OCI-LY7 (cell line): ENCODE data around the gene SLC26A6. TPM values are rescaled to one million over a fixed set of nuclear protein-coding genes. Genes with fewer than 3 reads are reported as not detected.

Source experiments
- BruUV-seq: library from RNA; stranded (reverse); fragments of 400-500 nt; replicated peaks from 2 replicates; lab custom pipeline; 2021; lab: Mats Ljungman, UMichigan
- CTCF ChIA-PET: fragments of 300-600 bp; sonication (Branson Sonifier 250); formaldehyde crosslinking; loops from one replicate; lab custom pipeline; 2022; ENCODE audit warnings: antibody characterized with exemption; ENCODE audit not compliant: unreplicated experiment; lab: Charles Lee
- POLR2A ChIA-PET: fragments of 300-600 bp; sonication (Branson Sonifier 250); formaldehyde crosslinking; loops from one replicate; lab custom pipeline; 2022; ENCODE audit warnings: antibody characterized with exemption; lab: Charles Lee
- DNase-seq: peaks from one replicate; pipeline ENCODE4 v3.0.0-alpha.2; 2015; ENCODE audit warnings: low spot score
- H2AFZ ChIP-seq: fragments of 200-600 bp; sonication (generic), shearing (Covaris generic); 2 replicates; pipeline ENCODE4 v1.6.1; 2014; ENCODE audit warnings: mild to moderate bottlenecking, antibody characterized with exemption, low read length, moderate library complexity
- H3K27ac ChIP-seq: fragments of 200-600 bp; sonication (generic); 2 replicates; pipeline ENCODE4 v1.5.1; 2014; ENCODE audit warnings: mixed run types, low read depth, mild to moderate bottlenecking, moderate library complexity, low read length, inconsistent platforms; ENCODE audit not compliant: poor library complexity, severe bottlenecking
- H3K36me3 ChIP-seq: fragments of 200-600 bp; sonication (generic); 2 replicates; pipeline ENCODE4 v1.6.1; 2014; ENCODE audit warnings: mild to moderate bottlenecking, antibody characterized with exemption, low read length, moderate library complexity, mixed read lengths; ENCODE audit not compliant: insufficient read depth
- H3K4me1 ChIP-seq: fragments of 200-600 bp; sonication (generic); 2 replicates; pipeline ENCODE4 v1.5.1; 2014; ENCODE audit warnings: mild to moderate bottlenecking, low read length; ENCODE audit not compliant: insufficient read depth, poor library complexity, severe bottlenecking
- H3K4me2 ChIP-seq: fragments of 200-600 bp; sonication (generic); 2 replicates; pipeline ENCODE4 v1.6.1; 2014; ENCODE audit warnings: mild to moderate bottlenecking, low read length
- H3K4me3 ChIP-seq: fragments of 200-600 bp; sonication (generic); 2 replicates; pipeline ENCODE4 v1.5.1; 2014; ENCODE audit warnings: mild to moderate bottlenecking, low read depth, low read length; ENCODE audit not compliant: poor library complexity, severe bottlenecking
- H3K79me2 ChIP-seq: fragments of 200-600 bp; sonication (generic); 2 replicates; pipeline ENCODE4 v1.6.1; 2016; ENCODE audit warnings: low read depth, mild to moderate bottlenecking, low read length, moderate library complexity, mixed read lengths; ENCODE audit not compliant: insufficient read depth
- H3K9me2 ChIP-seq: fragments of 200-600 bp; sonication (generic); 2 replicates; pipeline ENCODE4 v1.6.1; 2016; ENCODE audit warnings: mild to moderate bottlenecking, low read length, mixed read lengths; ENCODE audit not compliant: insufficient read depth
- H3K9me3 ChIP-seq: fragments of 200-600 bp; sonication (generic); 2 replicates; pipeline ENCODE4 v1.6.1; 2014; ENCODE audit warnings: mild to moderate bottlenecking, mixed run types, low read length, mixed read lengths
- H4K20me1 ChIP-seq: fragments of 200-600 bp; sonication (generic); 2 replicates; pipeline ENCODE4 v1.6.1; 2014; ENCODE audit warnings: mild to moderate bottlenecking, antibody characterized with exemption, low read length, moderate library complexity, mixed read lengths; ENCODE audit not compliant: insufficient read depth
- EZH2phosphoT487 ChIP-seq: fragments of 200-600 bp; sonication (generic); IDR thresholded peaks from 2 replicates; pipeline ENCODE4 v1.6.1; 2018; ENCODE audit warnings: low read depth, borderline replicate concordance, mild to moderate bottlenecking, mixed run types, antibody characterized with exemption, low read length, moderate library complexity, mixed read lengths
- intact Hi-C: fragments of 100-400 bp; cut with micrococcal nuclease; formaldehyde crosslinking; loops from one replicate; pipeline ENCODE4 v1.10.0; 2022; ENCODE audit not compliant: unreplicated experiment
- total RNA-seq, 2 experiments: library from RNA; depleted of rRNA in 1 of 2; stranded (reverse); fragments of >200 nt in 1 of 2; shearing (Covaris generic) in 1 of 2; gene quantifications; 2 replicates each; pipeline ENCODE4 v1.2.3, GENCODE V29; 2014 to 2022
- TF ChIP-seq, protein P1 (sequence below): fragments of 200-600 bp; sonication (generic); conservative IDR thresholded peaks from 2 replicates; pipeline ENCODE4 v1.5.1; 2014; ENCODE audit warnings: mild to moderate bottlenecking, antibody characterized with exemption, low read length, moderate library complexity, mixed read lengths

The SLC26A6 gene
- total RNA-seq, 2 experiments from 2014 or later: 42.1 to 47.3 TPM

DNA sequence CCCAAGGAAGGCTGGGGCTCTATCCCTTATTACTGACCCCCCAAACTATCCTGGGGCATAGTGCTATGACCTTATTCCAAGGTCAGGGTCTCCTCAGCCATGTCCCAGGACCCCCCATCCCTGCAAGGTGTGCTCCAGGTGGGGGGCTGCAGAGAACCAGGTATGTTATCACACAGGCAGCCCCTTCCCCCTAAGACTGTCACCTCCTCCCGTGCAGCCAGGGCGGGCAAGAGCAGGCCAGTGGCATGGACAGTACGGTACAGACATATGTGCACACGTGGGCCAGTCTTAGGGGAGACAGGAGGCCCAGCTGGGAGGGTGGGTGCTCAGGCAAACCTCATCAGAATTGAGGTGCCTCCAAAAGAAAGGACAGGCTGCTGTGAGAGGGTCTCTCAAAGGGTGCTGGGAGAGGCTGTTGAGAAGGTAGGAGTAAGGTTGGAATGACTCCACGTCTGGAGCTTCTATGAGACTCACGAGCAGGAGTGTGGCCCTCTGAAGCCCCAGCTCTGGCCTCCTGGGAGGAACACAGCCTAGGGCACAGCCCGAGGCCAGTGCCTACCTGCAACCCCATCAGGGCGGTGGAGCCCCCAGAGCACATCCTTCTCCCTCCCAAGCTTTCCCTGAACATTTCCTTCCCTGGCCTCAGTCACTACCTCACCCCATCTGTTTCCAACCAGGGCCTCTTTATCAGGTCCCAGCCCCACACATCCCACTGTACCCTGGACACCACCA lies 38.4 kb downstream of the SLC26A6 start:
- H3K4me2 ChIP-seq: no peak overlapping the region
- CTCF ChIA-PET: interaction anchor here (0.5 kb wide), 1 partner anchor 398 kb away, joined by 3 read pairs; no protein-coding TSS in a partner anchor
- H3K36me3 ChIP-seq: peaks cover 47% of the 10 kb centered on the region
- DNase-seq: no peak
- no peaks in the 10 kb centered on the region for H3K4me1 ChIP-seq
- H3K9me3 ChIP-seq: no peaks in the 10 kb centered on the region
- no peaks in the 10 kb centered on the region for H3K79me2 ChIP-seq
- no peak overlapping the region for H3K4me3 ChIP-seq
- H4K20me1 ChIP-seq: no peaks in the 10 kb centered on the region
- intact Hi-C loops: no loop called here
- no TSS peak for BruUV-seq
- no peak overlapping the region for H3K27ac ChIP-seq
- POLR2A ChIA-PET: interaction anchor here (0.6 to 0.7 kb wide), 2 partner anchors 20 to 27 kb away, joined by 3 to 5 read pairs; no protein-coding TSS in a partner anchor
- no peak for TF ChIP-seq EZH2phosphoT487
- TF ChIP-seq, protein P1, sequence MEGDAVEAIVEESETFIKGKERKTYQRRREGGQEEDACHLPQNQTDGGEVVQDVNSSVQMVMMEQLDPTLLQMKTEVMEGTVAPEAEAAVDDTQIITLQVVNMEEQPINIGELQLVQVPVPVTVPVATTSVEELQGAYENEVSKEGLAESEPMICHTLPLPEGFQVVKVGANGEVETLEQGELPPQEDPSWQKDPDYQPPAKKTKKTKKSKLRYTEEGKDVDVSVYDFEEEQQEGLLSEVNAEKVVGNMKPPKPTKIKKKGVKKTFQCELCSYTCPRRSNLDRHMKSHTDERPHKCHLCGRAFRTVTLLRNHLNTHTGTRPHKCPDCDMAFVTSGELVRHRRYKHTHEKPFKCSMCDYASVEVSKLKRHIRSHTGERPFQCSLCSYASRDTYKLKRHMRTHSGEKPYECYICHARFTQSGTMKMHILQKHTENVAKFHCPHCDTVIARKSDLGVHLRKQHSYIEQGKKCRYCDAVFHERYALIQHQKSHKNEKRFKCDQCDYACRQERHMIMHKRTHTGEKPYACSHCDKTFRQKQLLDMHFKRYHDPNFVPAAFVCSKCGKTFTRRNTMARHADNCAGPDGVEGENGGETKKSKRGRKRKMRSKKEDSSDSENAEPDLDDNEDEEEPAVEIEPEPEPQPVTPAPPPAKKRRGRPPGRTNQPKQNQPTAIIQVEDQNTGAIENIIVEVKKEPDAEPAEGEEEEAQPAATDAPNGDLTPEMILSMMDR: no peak
- H3K9me2 ChIP-seq: no peaks in the 10 kb centered on the region
- no peak overlapping the region for H2AFZ ChIP-seq

DNA sequence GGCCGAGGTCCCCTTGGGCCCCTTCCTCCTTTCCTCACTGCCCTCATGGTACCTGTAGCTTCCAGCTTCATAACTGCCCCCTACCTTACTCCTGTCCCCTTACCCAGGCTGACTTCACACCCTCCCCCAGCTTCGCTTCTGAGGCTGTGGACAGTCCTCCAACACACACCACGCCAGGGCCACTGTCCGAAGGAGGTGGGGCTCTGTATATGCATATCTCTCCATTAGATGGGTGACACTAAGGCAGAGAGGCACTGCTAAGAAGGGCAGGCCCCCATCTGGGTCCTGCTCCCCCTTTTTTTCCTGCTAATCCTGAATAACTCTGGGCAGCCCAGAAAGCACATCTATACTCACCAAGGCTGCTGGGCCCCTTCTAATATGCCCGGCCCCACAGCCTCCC lies 39.1 kb downstream of the SLC26A6 start:
- ChIA-PET POLR2A (no interaction called here), CTCF (no interaction called here)
- BruUV-seq: no TSS peak
- Histone ChIP-seq H3K36me3 (peaks cover 40% of the 10 kb centered on the region), H3K4me1 (no peaks in the 10 kb centered on the region), H3K4me2 (no peak overlapping the region), H3K4me3 (no peak overlapping the region), H3K27ac (no peak overlapping the region), H2AFZ (no peak overlapping the region), H3K9me3 (no peaks in the 10 kb centered on the region), H3K79me2 (no peaks in the 10 kb centered on the region), H3K9me2 (no peaks in the 10 kb centered on the region), H4K20me1 (no peaks in the 10 kb centered on the region)
- no peak for DNase-seq
- no peak for TF ChIP-seq EZH2phosphoT487
- TF ChIP-seq, protein P1: no peak
- intact Hi-C loops: no loop called here

DNA sequence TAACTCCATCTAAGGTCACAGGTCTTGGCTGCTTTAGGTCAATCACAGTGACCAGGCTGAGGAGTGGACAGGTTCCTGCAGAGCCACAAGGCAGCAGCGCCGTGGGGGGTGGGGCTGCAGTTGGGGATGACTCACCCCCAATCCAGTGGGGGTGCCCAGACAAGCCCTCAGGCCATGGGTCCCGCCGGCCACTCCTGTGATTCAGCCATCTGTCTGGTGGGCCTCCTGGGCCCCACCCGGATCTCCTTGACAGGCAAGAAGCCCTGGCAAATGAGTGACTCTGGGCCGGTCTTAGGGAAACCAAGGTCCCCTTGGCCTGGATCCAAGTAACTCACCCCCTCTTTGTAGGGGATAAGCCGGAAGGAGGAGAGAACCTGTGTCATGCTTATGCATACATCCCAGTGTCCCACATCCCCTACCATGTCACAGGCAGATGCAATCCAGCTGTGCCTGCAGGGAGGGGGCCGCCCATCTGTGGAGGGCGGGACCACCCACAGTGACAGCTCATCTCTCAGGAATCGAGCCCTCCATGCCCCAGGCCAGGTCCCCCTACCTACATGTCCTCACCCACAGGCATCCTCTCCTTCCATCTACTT lies 39.6 kb downstream of the SLC26A6 start:
- BruUV-seq: no TSS peak
- intact Hi-C loops: no loop called here

More for the DNA sequence above, 39.6 kb downstream of the SLC26A6 start:
- no peaks in the 10 kb centered on the region for H4K20me1 ChIP-seq
- H3K9me2 ChIP-seq: no peaks in the 10 kb centered on the region
- CTCF ChIA-PET: no interaction called here
- peaks cover 34% of the 10 kb centered on the region for H3K36me3 ChIP-seq
- TF ChIP-seq EZH2phosphoT487: no peak
- TF ChIP-seq, protein P1: no peak
- H2AFZ ChIP-seq: no peak overlapping the region
- H3K4me1 ChIP-seq: no peaks in the 10 kb centered on the region
- no peak overlapping the region for H3K4me3 ChIP-seq
- H3K4me2 ChIP-seq: no peak overlapping the region
- H3K27ac ChIP-seq: no peak overlapping the region
- POLR2A ChIA-PET: no interaction called here
- DNase-seq: no peak
- H3K9me3 ChIP-seq: no peaks in the 10 kb centered on the region
- no peaks in the 10 kb centered on the region for H3K79me2 ChIP-seq
